ENCODE data around the gene MS4A4A.

Gene MS4A4A

GRCh38 chr11:60303661-60304060 lies 23.2 kb downstream of the MS4A4A start:
- DNase-seq = no peak

DNA sequence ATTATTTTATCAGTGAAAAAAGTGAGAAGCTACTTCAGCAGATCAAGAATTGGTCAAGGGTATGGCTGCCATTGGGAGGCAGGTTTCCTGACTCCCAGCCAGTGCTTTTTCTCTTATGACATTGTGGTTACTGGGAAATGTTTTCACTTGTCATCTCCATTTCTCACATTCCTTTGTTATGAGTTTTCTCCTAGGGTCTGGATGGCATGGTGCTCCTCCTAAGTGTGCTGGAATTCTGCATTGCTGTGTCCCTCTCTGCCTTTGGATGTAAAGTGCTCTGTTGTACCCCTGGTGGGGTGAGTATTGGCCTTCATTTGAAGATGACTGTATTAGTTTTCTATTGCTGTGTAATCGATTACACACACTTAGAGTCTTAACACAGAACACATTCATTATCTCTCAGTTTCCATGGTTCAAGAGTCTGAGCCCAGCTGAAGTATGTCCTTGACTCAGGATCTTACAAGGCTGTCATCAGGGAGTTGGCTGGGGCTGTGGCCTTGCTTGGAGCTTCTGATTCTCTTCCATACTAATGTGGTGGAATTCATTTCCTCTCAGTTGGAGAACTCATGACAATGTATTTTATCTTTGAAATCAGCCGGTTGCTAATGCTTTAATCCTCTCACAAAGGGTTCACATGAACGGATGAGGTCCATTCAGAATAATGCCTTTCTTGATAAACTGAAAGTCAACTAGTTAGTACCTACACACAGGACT lies 25.6 kb downstream of the MS4A4A start:
- no peak for DNase-seq

DNA sequence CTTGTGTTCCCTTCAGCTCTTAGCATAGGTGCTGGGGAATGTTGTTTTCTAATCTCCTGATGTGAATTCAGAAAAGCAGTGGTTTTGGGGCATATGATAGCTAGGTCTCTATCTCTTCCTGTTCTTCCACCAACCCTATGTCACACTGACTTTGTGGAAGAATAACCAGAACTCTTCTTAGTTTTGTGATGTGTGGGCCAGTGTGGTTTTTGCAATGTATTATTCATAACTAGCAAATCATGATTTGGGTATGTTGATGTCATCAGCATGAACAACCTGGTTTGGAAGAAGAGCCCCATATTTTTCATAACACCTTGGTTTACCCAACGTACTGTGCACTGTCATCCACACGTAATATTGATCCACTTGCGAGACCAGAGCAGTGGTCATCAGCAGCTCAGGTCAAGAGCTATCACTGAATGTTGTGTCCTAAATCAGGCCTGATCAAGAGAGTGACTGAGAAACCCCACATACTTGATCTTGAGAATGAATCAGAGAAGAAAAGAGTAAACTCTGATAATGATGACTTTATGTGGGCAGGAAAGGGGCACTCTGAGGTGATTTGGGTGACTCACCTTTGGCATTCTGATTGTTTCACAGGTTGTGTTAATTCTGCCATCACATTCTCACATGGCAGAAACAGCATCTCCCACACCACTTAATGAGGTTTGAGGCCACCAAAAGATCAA lies 27.2 kb downstream of the MS4A4A start:
- peak; percentile 29 to 59 (median 41) for DNase-seq

- peak; percentile 84 to 95 (median 91) for DNase-seq
Observed at GRCh38 chr11:60310407-60310998, 30.0 kb downstream of the MS4A4A start.

GRCh38 chr11:60314635-60315321 lies 34.3 kb downstream of the MS4A4A start:
- peak in 3 of 4 experiments; percentile 17 to 82 (median 70) for DNase-seq

- no peak for DNase-seq
Observed at GRCh38 chr11:60315871-60316270, 35.4 kb downstream of the MS4A4A start.

- DNase-seq = no peak
Observed at GRCh38 chr11:60316317-60316716, 35.9 kb downstream of the MS4A4A start.

DNA sequence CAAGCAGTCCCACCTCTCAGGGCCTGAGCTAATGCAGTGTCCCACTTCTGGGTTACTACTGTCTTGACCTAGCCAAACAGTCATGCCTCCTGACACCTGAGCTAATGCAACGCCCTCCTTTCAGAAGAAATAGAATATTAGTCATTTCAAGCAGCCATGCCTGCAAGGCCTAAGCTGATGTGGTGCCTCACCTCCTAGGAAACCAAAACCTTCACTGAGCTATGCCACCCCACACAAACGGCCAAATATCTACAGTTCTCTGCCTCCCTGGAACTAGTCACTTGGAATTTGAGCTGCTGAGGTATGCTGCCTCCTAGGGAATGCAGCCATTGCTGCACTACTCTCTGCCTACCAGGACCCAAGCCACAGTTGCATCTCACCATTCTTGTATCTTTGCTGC lies 38.3 kb downstream of the MS4A4A start:
- no peak for DNase-seq

- DNase-seq = no peak
Observed at GRCh38 chr11:60321051-60321450, 40.6 kb downstream of the MS4A4A start.

DNA sequence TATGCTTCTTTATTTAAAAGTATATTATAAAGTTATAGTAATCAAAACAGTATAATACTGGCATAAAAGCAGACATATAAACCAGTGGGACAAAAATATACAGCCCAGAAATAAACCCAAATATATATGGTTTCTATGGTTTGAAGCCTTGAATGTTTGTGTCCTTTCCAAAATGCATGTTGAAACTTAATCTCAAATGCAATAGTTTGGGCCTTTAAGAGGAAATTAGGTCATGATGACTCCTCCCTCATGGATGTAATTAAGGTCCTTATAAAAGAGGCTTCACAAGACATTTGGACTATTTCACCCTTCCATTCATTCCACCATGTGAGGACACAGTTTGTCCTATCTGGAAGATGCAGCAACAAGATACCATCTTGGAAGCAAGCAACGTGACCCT lies 46.5 kb downstream of the MS4A4A start, which contains the start of gene MS4A6E:
Gene MS4A6E, plus strand, starts transcription at position 301 of the 400 bp plus-strand sequence. CDS start 7,641 bp downstream, outside the sequence.
- no peak for DNase-seq

DNA sequence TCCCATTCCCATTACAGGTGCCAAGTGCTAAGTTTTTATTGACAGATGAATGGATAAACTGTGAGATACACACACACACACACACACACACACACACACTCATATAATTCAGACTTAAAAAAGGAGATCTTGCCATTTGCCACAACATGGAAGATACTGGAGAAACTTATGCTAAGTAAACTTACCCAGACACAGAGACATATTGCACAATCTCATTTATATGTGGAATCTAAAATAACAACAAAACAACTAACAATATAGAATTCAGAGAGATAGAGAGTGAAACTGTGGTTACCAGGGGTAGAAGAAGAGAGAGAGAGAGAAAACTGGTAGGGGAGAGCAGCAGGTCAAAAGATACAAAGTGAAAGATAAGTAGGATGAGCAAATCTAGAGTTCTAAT lies 48.0 kb downstream of the MS4A4A start:
- no peak for DNase-seq

DNA sequence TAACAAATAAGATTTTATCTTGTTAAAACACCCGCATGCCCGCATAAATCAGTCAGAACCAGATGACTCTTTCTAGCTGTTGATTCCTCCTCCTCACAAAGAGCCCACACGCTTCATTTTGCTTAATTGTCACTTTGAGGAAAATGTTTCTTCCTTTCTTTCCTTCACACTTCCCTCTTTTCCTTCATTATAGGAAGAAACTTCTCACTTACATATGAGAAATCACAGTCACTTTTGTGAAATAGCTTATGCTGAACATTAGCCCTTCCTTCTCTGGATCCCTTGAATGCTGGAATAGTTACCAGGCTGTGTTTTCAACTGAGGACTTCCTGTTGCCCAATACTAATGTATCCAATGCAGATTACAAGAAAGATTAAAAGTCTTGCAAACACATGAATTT lies 52.4 kb downstream of the MS4A4A start:
- DNase-seq = peak; percentile 52 to 91 (median 74)

DNA sequence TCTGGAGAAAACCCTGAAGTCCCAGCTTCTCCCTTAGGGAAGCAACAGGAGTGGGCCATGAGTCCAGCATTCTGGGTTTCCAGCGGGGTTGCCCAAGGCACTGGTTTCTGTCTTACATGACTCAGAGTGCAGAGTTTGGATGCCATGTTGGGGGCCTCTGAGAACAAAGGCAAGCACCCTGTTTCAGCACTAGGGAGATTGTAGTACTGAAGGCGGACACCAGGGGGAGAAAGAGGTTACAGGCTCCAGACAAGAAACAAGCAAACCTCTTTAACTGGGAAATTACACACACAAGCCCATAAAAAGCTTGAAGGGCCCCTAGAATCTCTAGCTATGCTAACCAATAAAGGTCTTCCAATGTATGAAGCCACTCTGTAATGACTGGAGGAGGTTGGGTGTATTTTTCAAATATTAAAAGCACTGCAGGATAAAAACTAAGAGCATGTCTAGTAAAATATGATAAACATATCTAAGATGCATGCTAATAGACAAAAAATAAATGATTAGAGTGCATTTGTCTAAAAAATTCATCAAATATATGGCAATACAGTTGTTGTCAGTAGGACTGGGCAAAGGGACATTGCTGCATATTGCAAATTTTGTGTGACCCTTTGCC lies 53.6 kb downstream of the MS4A4A start:
- DNase-seq = peak; percentile 83 to 87 (median 86)

- DNase-seq = peak; percentile 18 to 74 (median 48)
Observed at GRCh38 chr11:60336767-60337391, 56.4 kb downstream of the MS4A4A start.

DNA sequence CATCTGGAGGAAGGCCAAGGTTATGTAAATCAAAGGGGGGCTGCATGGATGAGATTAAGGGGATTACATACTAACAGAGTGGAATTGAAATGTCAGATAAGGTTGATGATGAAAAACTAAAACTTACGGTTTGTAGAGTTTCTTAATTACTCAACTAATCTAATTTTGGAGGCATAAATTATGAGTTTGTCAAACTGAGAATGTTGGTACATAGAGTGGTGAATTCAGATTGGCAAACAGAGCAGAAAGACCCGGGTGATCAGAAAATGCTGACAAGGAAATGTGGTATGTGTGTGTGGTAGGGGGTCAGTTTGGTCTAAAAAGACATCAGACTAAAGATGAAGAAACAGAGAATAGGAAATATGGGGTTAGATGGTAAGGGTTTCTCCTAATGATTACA lies 57.6 kb downstream of the MS4A4A start:
- DNase-seq = no peak

DNA sequence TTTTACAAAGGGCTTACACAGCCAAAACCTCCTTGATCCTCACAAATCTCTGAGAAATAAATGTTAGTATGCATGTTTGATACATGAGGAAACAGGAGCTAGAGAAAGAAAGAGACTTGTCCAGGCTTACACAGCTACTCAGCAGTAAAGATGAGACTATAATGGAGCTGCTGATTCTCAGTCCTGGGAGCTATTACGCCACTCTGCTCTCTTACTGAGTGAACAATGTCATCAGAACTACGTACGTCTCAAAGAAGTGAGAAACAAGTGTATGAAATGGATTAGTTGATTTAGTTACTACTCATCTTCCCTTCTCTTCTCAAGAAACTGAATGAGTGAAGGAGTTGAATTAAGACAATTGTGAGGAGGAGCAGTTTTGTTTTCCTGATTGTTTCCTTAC lies 58.9 kb downstream of the MS4A4A start:
- peak in 2 of 4 experiments; percentile 47 to 67 for DNase-seq

DNA sequence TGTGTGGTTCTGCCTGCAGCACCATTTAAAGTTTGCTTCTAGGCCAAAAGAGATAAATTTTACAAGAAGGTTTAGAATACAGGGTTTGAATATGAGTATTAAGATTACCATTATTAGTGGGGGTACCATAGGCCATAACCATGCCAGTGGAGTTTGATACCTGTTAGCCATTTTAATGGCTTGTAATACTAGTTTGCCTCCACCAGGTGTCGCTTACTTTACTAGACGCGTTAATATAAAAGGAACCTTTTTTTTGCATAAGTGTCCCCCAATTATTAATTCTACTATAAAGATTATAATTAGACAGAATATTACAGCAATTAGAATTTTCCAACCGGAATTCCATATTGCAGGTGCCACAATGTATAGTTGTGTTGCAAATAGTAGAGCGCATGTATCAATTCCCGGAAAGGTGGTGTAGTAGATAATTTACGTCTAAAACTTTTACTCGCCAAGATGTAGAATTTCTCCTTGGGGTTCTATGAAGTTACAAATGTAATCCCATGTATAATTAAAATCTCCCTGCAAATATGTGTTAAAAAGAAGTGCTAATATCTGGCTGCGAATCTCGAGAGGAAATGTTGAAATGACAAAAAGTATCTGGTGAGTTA lies 62.7 kb downstream of the MS4A4A start:
- peak; percentile 52 to 63 (median 59) for DNase-seq

DNA sequence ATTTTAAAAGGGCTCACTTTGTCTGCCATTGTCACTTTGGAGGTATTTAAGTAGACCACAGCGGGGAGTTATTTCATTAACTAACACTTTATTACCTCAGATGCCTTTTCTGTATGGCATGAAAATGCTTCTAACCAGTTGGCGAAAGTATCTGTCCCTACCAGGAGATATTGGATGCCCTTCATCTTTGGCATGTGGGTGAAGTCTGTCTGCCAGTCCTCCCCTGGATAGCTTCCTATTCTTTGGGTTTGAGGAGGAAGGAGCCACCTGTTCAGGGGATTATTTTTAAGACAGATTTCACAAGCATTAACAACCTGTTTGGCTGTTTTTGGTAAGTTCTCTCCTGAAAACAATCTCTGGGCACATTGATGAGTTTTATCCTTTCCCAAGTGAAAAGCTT lies 63.7 kb downstream of the MS4A4A start:
- DNase-seq = no peak

GRCh38 chr11:60345489-60345888 lies 65.0 kb downstream of the MS4A4A start:
- DNase-seq = peak; percentile 75 to 87 (median 82)

GRCh38 chr11:60347084-60347797 lies 66.8 kb downstream of the MS4A4A start:
- DNase-seq = no peak

GRCh38 chr11:60348116-60348515 lies 67.7 kb downstream of the MS4A4A start:
- peak in 2 of 4 experiments; percentile 34 for DNase-seq
